Upper lobe of left lung (tissue), 4 donors: ENCODE results near the gene TAAR8.
"Not testable (repeated sequence)": the region's sequence is repeated elsewhere in the genome, so short reads cannot be mapped to it uniquely, and the experiment has no call there.

Experiments used
- POLR2A ChIP-seq, 4 donors: fragments of 450-650 bp; IDR thresholded peaks; one replicate each; pipeline ENCODE4 v1.5.1; 2016 to 2017; ENCODE audit warnings: antibody characterized with exemption in 4 of 4, mild to moderate bottlenecking in 2 of 4
- POLR2AphosphoS5 ChIP-seq, 2 donors: sonication (generic); formaldehyde crosslinking; IDR thresholded peaks; one replicate each; pipeline ENCODE4 v1.5.1; 2017; ENCODE audit warnings: antibody characterized with exemption in 2 of 2
- TF ChIP-seq, protein P1 (sequence below), 6 experiments: fragments of 450-650 bp in 4 of 6; fragments of 200-600 bp in 2 of 6; sonication (generic) in 2 of 6; IDR thresholded peaks; one replicate each; pipeline ENCODE4 v1.5.1; 2016 to 2019; ENCODE audit warnings: antibody characterized with exemption in 6 of 6

- TF ChIP-seq POLR2A, POLR2AphosphoS5 (IDR thresholded peaks at IDR 0.05): not testable (repeated sequence)
- TF ChIP-seq, protein P1, sequence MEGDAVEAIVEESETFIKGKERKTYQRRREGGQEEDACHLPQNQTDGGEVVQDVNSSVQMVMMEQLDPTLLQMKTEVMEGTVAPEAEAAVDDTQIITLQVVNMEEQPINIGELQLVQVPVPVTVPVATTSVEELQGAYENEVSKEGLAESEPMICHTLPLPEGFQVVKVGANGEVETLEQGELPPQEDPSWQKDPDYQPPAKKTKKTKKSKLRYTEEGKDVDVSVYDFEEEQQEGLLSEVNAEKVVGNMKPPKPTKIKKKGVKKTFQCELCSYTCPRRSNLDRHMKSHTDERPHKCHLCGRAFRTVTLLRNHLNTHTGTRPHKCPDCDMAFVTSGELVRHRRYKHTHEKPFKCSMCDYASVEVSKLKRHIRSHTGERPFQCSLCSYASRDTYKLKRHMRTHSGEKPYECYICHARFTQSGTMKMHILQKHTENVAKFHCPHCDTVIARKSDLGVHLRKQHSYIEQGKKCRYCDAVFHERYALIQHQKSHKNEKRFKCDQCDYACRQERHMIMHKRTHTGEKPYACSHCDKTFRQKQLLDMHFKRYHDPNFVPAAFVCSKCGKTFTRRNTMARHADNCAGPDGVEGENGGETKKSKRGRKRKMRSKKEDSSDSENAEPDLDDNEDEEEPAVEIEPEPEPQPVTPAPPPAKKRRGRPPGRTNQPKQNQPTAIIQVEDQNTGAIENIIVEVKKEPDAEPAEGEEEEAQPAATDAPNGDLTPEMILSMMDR (IDR thresholded peaks at IDR 0.05), result not testable (repeated sequence)
These were observed 7.6 kb downstream of the TAAR8 start for GRCh38 chr6:132560087-132560486.
